NCI-H82 (cell line): ENCODE measurements around the gene PLEKHF1.
A peak's percentile ranks its signal among the peaks of the same experiment; 100 is the strongest.

Source experiments
- DNase-seq: peaks from one replicate; lab custom pipeline; 2025; lab: John Stamatoyannopoulos, UW

PLEKHF1 gene

DNA sequence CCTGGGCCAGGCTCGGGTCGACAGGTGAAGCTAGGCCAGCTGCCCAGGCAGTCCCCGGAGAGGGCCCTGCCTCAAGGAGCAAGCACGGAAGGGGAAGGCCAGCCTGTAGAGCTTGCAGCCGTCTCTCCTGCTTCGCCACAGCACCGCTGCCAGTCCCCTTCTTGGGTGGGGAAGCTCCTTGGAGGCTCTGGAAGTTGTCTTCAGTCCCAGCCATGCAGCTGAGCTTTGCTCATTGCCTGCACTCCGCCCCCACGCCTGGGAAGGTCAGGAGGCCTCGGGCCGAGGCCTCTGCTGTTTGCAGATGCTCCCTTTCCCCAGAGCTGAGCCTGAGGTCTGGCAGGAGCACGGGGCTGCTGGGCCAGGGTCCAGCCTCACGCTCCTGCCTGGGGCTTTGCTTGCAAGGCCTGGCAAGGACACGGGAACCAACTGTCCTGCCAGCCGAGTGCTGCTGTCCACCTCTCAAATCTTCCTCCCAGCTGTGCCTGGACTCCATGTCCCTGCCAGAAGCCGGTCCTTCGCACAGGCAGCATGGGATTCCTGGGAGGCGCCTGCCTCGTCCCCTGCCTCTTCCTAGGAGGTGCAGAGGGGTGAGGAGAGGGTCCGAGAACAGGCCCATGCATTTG lies 13.3 kb downstream of the PLEKHF1 start:
- no peak for DNase-seq

GRCh38 chr19:29679598-29680210 lies 14.4 kb downstream of the PLEKHF1 start:
- no peak for DNase-seq

- no peak for DNase-seq
Measured at GRCh38 chr19:29680447-29680846, 15.2 kb downstream of the PLEKHF1 start.

DNA sequence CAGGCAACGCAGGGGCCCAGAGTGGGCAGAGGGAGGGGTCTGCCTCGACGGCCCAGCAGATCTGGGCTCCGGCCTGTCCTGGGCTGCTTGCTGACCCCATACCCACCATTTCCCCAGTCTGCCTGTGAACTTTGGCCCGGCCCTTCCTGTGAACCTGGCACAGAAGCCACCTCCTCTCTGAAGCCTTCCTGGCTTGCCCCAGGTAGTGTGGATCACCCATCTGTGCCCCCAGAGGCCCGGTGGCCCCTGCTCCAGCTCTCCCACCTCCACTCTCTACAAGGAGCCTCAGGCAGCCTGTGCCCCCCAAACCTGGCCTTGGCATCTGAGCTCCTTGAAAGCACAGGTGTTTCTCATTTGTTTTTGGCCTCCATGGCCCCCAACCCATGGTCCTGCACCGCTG lies 15.7 kb downstream of the PLEKHF1 start:
- no peak for DNase-seq

DNA sequence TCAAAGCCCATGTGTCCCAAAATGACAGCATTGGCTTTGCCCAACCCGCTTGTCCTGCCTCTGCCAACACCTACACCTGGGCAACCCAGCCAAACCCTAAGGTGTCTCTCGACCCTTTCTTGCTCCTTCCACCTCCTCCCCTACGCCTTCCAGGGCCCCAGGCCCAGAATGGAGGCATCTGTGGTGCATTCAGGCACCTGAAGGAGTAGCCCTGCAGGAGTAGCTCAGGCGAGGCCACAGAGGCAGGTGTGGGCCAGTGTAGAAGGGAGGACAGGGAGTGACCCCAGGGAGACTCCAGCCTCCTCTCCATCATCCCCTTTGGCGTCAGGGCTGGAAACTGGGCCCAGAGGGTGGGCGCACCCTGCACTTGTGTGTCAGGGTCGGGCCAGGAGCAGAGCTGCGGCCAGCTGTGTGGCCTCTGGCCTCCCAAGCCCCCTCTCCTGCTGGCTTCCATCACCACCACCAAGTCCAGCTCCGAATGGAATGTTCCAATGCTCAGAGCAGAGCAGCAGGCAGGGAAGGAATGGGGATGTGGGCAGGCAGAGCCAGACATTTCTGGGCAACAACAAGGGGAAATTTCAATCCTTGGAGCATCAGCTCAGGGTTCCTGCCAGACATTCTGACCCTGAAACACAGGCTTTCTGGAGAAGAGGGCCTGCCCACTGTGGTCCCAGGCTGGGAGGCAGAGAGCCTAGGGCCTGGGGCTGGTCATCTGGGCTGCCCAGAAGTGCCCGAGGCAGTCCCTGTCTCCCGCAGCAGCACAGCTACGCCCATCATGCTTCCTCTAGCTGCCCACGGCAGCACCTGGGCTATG lies 16.4 kb downstream of the PLEKHF1 start:
- no peak for DNase-seq

DNA sequence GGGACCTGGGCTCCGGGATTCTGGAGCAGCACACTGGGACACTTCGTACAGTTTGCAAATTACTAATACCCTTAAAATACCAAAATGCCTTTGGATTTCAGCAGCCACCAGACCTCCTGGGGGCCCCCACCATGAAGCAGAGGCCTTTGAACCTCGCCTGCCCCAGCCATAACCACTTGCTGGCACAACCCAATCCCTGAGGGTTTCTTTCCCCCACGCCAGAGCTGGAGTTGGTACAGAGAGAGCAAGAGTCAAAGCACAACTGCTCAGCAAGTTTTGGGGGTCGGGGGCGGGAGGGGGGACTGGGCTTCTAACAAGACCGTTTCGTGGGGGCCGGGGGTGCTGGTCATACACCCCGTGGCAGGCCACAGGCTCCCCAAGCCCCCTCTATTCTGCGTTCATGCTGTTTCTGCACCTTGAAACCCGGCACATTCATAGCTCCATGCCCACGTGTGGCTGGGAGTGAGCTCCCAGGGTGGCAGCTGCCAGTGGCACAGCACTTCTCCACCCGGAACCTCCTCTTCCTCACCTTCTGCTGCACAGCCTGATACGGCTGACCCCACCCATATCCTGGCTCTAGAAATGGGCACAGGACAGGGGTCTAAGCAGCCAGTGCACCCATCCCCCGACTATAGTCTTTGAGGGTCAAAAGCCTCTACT lies 17.1 kb downstream of the PLEKHF1 start:
- no peak for DNase-seq

GRCh38 chr19:29683009-29683408 lies 17.7 kb downstream of the PLEKHF1 start:
- no peak for DNase-seq

- no peak for DNase-seq
Measured at GRCh38 chr19:29685326-29685725, 20.1 kb downstream of the PLEKHF1 start.

DNA sequence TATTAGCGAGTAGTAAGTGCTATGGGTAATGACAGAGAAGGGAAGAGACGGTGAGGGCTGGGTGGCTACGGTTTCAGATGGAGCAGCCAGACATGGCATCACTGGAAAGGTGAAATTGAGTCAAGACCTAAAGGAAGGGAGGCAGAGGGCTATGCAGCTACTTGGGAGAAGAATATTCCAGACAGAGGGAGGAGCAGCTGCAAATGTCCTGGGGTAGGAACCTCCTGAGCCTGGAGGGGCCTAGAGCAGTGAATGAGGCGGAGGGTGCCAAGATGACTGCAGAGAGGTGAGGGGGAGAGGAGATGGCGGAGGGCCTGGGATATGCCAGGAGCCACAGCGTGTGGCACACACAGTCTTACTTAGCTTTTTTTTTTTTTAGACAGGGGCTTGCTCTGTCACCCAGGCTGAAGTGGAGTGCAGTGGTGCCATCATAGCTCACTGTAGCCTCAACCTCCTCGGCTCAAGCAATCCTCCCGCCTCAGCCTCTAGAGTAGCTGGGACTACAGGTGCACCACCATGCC lies 21.1 kb downstream of the PLEKHF1 start:
- DNase-seq, result no peak

DNA sequence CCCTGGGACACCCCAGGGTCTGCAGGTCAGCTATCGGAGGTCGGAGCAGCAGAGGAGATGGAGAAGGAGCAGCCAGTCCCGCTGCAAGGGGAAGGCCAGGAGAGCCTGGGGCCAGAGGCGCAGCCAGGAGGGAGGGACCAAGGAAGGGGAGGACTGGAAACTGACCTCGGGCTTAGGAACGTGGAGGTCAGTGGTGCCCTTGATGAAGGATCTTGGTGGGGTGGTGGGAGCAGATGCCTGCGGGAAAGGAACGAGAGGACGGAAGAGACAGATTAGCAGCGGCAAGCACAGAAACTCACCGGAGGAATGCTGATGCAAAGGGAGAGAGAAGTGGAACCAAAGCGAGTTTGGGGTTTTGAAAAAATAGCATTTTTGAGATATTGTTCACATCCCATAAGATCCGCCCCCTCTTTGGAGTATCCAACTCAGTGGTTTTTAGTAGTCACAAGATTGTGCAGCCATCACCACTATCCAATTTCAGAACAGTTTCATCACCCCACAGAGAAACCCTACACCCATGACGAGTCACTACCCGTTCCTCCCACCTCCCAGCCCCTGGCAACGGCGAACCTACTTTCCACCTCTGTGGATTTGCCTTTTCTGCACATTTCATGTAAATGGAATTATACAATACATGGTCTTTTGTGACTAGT lies 22.1 kb downstream of the PLEKHF1 start:
- no peak for DNase-seq

DNA sequence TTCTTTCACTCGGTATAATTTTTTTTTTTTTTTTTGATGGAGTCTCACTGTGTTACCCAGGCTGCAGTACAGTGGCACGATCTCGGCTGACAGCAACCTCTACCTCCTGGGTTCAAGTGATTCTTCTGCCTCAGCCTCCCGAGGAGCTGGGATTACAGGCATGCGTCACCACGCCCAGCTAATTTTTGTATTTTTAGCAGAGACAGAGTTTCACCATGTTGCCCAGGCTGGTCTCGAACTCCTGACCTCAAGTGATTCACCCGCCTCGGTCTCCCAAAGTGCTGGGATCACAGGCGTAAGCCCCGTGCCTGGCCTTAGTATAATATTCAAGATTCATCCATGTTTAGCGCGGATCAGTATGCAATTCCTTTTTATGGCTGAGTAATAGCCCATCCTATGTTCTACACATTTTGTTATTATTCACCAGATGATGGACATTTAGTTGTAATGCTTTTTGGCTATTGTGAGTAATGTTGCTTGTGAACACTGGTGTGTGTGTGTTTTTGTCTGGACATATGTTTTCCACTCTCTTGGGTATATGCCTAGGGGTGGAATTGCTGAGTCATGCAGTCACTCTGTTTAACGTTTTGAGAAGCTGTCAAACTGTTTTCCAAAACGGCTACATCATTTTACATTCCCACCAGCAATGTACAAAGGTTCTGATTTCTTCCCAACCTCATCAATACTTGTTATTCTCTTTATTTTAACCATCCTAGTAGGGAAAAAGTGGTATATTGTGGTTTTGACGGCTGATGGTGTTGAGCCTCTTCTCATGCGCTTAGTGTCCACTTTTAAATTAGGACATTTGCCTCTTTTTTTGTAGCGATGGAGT lies 22.9 kb downstream of the PLEKHF1 start:
- DNase-seq, result no peak

- peak; percentile 72 for DNase-seq
Measured at GRCh38 chr19:29690842-29691241, 25.6 kb downstream of the PLEKHF1 start.

- DNase-seq, result no peak
Measured at GRCh38 chr19:29694161-29694560, 28.9 kb downstream of the PLEKHF1 start.

- peak; percentile 68 for DNase-seq
Measured at GRCh38 chr19:29694669-29695627, 29.7 kb downstream of the PLEKHF1 start.

DNA sequence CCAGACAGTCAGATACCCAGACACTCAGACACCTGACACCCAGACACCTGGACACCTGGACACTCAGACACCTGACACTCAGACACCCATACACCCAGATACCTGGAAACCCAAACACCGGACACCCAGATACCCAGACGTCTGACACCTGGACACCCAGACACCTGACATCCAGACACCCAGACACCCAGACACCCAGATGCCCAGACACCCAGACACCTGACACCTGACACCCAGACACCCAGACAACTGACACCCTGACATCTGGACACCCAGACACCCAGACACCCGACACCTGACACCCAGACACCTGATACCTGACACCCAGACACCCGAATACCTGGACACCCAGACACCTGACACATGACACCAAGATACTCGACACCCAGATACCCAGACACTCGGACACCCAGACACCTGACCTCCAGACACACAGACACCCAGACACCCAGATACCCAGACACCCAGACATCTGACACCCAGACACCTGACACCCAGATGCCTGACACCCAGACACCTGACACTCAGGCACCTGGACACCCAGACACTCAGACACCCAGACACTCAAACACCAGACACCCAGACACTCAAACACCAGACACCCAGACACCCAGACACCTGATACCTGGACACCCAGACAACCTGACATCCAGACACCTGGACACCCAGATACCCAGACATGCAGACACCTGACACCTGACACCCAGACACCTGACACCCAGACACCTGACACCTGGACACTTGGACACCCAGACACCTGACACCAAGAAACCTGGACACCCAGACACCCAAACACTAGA lies 30.7 kb downstream of the PLEKHF1 start:
- DNase-seq, result no peak

- no peak for DNase-seq
Measured at GRCh38 chr19:29696565-29696846, 31.2 kb downstream of the PLEKHF1 start.

GRCh38 chr19:29697523-29698261 lies 32.4 kb downstream of the PLEKHF1 start:
- no peak for DNase-seq

GRCh38 chr19:29699861-29700260 lies 34.6 kb downstream of the PLEKHF1 start:
- DNase-seq, result no peak

DNA sequence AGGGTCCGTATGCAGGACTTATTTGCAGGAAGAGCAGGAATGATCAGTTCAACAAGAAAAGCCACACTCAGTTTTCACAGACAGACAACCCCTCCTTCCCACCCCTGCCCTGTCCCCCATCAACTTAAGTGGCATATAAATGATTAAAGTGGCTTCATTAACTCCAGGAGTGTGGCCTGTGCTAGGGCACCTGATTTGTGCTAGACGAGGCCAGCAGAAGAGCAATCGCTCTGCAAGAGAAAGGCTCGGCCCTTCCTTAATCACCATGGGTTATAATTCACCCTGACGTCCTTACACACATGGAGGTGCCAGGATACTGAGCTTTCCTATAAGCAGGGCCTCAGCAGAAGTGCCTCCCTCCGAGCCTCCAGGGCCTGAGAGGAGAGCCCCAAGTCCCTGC lies 35.2 kb downstream of the PLEKHF1 start:
- no peak for DNase-seq
